ENCODE measurements around the gene PLEKHG1.

The PLEKHG1 gene

DNA sequence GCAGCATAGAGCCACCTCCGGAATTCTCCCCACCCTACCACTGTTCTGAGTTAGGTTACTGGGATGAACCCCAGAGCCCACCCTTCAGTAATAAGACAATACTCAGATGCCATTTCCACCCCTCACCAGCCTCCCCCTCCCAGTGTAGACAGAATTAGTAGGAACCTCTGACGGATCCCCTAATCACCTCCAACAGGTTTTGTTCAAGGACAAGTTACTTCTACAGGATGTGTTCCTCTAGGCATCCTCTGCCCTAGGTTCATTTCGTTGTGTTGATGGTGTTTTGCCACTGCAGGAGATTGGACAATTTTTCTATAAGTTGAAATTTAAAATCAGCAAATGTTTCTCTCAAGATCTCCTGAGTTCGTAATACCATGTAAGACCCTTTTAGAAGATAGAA, 22.8 kb downstream of the PLEKHG1 start:
- no peak for DNase-seq

DNA sequence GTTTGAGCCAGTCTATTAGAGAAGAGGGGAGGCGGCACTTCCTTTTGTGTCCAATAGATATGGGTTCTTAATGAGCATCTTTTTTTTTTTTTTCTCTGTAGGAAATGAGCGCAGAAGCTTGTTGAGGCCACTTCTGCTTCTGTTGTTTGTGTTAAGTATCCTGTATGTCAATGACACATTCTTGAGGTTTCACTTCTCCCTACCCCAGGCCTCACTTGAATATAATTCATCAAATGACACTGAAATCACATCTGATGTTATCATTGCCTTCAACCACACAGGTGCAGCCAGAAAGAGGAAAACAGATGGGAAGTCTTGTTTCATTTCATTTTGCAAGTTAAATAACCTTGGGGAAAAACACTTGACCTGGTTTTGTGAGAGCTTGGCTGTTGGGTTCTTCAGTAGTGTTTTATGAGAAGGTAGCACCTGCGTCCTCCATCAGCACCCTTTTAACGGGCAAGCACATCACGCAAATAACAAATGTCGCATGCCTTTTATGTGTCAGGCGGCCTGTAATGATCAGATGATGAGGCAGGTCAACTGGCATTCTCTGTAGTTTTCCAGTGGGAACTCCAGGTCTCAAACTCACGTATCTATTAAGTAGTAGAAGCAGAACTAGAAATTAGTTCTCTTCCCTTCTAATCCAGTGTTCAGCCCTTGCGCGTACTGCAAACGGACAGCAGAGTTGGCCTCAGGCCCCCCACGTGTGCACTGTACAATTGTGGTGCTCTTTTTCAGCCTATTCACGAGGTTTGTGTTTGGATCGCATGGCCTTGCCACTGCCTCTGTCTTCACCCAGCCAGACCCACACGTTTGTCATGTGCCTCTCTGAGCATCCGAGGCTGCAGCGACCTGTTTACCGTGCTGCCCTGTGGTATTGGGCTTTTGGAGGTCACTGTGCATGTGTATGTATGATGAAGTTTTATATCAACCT, 23.5 kb downstream of the PLEKHG1 start:
- DNase-seq: no peak

DNA sequence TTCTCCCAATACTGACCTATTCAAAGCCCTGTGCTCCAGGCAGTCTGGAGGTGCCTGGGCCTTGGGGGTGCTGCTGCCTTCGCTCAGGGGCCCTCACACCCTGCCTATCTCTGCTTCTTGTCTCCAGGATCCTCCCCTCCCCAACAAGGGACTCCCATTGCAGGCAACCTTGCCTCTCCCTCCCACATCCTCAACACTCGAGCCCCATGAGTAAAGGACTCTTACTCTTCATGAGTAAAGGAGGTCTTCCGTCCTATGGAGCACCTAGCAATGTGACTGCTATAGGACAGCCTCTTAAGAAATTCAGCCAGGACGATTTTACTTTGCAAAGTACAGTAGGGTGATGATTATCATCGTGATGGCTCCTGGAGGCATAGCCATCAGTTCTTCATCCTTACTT, 24.5 kb downstream of the PLEKHG1 start:
- no peak for DNase-seq

DNA sequence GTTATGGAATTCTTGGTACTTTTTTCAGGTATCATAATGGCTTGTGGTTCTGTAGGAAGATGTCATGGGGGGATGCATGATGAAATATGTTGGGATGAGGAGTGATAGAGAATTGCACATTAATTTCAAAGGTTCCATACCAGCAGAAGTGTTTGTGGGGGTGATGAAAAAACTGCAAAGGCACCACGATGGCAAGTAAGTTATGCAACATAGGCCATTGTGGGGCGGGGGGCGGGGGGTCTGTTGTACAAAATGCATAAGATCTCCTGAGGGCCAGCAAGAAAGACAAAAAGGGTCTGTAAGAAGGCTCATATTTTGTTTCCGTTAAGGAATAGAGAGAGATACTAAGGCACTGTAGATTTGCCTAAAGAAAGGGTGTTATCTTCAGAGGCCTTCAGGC, 26.2 kb downstream of the PLEKHG1 start:
- DNase-seq: no peak

DNA sequence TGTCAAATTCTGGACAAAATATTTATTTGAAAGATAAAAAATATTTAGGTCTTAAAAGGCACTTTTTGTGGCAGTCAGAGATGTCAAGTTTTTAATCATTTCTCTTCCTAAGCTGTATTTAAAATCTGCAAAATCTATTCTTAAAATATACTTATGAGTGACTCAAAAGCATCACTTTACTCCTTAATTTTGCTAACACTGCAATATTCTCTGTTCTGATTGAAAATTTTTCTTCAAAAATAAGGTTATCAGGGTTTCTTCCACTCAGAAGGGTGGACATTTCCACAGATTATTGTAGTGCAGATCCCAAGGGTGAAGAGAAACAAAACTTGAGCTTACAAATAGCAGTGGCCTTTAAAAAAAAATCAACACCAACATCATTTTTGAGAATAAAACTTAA, 27.5 kb downstream of the PLEKHG1 start:
- DNase-seq: no peak

DNA sequence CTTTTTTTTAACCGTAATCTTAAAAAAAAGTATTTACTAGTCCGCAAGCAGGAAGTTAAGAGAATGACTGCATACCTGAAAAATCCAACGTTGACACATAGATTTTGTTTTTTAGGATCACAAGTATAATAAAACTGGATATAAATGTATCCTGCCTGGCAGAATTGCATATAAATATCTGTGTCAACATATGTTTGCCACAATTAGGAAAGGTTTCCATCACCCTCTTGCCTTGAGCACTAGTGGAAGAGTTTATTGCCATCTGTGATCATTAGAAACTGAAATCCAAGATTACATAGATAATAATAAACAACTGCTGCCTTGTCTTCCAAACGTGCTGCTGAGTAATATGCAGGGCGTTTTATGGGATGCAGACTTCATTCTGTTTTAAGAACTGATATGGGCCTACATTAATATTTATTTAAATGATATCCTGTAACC, 27.9 kb downstream of the PLEKHG1 start:
- no peak for DNase-seq

DNA sequence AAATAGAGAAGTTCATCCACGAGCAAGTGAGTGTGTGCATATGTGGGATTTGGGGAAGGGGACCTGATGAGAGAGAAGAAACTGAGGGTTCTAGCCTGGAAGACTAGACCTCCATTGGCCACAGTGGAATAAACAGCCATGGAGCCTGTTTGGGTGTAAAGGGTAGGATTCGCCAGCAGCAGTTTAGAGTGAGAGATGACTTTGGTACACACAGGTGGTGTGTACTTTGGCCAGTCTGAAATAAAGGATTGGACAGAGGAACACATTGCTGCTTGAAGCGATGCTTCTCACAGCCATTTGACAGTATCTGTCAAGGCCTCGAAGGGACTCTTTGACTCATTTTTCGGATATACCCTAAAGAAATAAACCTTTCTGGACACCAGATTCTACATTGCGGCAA, 29.2 kb downstream of the PLEKHG1 start:
- DNase-seq: no peak

DNA sequence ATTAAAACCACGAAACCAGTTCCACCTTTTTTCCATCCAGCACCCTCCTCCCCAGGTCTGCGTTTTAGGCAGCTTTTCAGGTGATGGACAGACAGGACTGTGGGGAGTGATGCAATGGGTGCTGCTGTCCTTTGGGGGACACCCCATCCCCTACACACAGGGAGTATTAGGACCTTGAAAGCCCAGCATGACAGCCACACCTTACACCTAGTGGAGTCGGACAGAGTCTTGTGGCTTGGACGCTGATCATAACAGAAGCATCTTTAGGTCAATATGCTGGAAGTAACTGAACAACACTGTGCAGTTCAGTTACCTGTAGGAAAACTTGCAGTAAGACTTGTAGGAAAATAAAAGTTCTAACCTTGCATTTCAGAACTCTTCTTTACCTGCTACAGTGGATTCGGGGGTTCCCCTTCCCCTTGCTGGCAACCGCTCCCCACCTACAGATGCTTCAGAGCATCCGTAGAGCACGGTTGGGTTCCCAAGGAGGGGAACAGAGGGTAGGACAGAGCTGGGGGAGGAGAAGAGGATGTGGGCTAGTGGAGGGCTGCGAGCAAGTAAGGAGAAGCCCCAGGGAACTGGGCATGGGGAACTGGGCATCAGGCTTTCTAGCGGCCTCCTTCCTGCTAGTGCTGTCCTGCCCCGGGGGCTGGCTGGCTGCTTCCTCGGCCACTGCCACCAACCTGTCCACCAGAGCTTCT, 31.7 kb downstream of the PLEKHG1 start:
- no peak for DNase-seq

DNA sequence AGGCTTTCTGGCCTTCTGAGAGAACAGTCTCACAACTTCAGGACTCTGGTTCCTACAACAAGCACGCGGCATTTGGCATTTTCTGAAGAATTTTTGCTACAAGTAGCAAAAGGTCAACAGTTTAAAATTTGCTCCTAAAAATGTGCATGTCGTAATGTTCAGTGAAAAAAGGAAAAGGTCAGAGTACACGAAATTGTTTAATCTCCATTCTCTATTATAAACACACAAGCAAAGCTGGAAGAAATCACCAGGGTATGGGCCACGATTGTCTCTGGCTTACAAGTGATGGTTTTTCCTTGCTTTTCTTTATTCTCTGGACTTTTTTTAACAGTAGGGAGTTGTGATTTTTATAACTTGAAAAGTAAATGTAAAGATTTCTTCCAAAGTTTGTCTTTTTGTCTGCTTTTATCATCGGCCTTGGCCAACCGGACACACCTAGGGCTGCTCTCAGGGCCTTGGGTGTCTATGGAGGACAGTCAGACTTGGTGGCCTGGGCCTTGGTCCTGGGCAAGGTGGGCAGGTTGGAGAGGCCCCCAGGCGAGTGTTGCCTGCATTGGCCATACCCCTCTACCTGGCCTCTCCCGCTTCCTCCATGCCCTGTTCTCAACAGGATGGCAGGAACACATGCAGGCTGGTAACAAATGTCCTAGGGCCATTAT, 32.4 kb downstream of the PLEKHG1 start:
- DNase-seq: no peak

DNA sequence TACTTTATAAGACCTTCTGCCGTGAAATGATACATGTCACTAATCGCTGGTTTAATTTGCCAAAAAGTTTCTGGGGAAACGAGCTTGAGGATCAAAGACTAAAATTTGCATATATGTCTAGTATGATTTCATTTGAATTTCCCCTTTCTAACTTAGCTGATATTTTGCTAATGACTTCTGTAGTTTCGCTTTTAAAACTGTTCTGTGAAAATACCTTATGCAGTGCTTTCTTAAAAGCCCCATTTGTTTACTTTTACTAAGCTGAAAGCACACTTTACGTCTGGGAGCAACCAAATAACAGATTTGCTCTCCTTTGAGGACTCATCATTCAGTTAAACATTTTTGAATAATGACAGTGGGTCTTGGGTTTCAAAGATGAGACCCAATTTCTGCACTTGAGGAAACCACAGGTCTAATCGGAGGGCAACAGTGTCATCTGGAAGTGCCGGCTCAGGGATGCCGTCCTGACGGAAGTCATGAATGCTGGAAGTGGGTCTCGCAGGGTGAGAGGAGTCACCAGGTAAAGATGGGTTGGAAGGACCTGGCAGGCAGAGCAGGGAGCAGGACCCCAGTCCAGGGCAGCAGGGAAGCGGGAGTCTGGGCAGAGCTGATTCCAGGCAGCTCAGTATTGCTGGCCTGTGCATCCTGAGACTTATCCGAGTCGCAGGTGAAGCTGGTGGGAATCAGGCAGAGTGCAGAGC, 33.2 kb downstream of the PLEKHG1 start:
- no peak for DNase-seq

DNA sequence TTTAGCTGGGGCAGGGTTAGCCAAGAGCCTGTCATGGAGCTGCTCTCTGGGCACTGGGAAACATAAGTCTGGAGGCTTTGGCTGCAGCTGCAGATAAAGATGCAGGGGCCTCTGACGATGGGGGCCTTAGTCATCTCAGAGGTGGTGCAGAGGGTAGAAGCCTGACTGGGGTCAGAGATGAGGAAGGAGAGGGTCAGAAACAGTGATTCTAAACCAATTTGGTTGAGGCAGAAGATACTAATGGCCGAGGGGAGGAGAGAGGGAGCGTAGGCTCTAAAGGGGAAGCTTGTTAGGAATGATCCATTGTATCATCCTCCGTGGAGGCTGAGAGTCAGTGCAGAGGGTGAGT, 33.8 kb downstream of the PLEKHG1 start:
- no peak for DNase-seq

DNA sequence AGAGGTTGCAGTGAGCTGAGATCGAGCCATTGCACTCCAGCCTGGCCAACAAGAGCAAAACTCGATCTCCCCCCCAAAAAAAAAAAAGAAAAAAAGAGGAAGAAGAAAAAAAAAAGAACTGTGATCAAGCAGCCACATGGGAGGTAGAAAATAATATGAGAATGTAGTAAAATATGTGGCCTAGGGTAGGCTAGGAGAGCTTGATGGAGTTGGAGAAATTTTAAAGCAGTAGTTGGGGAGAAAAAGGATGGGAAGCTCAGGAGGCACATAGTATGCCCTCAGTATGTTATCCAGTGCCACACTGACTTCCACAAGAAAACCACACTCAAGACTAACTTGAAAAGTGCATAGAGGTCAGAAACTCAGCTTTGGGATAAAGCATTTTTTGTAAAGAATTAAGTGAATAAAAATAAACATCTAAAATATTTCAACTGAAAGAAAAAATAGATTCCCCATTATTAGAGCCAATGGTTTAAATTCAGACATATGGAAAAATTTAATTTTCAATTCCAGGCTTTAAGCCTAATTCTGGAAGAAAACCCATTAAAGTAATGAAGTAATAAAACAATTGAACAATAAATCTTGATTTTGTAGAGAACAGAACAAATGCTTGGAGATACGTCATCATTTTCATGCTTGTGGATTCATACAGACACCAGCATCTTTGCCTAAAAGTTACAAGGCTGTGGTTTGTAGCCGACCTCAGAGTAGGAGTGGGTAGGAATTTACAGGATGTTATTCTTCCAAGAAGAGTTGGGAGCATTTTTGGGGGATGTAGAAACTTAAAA, 34.7 kb downstream of the PLEKHG1 start:
- no peak for DNase-seq

DNA sequence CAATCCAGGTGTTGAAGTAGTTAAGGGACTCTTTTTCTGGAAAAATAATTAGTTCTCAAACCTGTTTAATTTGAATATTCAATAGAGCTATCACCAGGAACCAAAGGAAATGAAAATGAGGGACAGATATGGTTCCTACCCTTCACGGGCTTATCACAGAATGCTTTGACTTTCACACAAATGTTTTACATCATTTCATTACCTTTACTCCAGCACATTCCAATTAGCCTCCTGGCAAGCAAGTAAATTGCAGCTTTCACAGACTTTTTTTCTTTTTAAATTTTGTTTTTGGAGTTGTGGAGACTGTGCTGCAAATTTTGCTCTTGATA, 35.2 kb downstream of the PLEKHG1 start:
- DNase-seq: no peak

DNA sequence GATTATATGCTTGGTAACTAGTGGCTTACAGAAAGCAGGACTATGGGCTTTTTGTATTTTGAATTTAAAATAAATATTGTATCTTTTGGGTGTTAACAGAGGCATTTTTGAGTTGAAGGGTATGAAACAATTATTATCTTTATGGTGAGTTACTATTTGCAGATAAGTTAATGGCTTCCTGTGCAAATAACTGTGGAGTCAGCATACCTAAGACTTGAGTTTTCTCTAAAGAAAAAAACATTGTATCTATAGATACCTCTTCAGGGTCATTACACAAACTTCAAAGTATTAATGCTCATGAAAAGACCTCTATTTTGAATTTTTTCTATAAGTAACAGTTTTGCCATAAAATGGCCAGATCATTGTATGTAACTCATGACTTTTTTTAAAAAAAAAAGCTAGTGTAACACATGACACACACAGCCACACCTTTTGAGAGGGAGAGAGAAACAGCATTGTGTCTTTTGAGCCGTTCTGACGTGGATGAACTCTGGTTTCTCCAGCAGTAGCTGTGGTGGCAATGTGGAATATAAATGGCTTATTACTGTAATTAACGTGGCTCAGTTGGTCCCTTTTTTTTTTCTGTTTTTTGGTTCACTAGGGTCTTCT, 36.3 kb downstream of the PLEKHG1 start:
- DNase-seq: no peak

DNA sequence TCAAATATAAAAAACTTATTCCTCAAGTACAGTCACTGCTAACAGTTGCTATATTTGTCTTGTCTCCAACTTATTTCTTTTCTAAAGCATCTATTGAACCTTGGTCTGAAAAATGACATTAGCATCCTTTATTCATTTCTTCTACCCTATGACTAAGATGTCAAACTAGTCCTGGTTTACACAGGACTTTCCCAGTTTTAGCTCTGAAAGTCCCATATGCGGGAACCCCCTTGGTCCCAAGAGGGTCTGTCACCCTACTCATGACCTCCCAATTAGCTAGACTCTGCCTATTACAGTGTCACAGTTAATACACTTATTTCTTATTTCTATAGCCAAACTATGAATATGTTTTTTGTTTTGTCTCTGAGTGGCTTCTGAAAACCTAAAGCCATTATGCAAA, 37.1 kb downstream of the PLEKHG1 start:
- no peak for DNase-seq

DNA sequence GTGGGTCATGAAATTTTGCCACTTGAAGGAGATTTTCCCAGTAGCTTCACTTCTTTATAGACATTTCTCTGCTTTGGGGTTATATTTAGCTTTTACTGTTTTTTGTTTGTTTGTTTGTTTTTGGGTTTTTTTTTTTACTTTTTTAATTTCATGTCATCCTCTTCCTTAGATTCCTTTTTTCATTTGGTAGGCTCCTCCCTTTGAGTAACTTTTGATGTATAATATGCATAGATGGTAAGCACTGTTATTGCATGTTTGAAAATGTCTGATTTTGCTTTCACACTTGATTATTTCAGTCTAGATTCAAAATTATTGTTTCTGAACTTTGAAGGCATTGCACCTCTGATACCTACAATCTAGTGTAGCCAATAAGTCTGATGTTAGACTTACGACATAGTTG, 37.6 kb downstream of the PLEKHG1 start:
- no peak for DNase-seq

DNA sequence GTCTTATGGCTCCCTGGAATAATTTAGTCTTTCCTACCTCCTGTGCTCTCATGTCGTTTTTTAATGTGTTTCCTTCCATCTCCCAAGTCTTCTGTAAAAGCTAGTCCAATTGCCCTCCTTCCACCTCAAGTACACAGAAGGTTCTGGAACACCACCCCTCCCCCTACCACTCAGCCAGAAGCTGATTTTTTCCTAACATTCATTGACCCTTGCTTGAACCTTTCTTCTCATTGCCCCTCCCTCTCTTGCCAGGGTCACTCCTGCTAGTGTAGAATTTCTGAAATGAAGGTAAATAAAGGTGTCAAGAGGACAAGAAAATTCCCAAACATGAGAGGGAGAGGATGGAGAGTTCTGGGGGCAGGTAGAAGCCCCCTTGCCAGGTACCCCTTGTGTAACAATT, 38.6 kb downstream of the PLEKHG1 start:
- DNase-seq: no peak

DNA sequence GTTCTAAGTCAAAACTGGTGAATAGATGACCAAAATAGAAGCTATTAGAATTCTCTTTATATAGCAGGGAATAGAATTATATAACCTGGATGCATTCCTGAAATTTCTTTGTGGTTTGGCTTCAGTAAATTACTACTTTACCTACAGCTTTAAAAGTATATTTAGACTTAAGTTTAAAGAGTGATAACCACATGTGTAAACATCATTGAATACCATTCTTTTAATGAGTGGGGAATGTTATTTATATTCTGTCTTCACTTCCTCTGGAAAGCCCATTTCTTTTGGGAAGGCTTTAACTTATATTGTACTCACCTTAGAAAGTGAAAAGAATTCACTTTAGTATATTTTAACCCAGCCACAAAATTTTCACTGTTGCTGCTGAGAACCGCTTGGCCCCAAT, 39.1 kb downstream of the PLEKHG1 start:
- no peak for DNase-seq

DNA sequence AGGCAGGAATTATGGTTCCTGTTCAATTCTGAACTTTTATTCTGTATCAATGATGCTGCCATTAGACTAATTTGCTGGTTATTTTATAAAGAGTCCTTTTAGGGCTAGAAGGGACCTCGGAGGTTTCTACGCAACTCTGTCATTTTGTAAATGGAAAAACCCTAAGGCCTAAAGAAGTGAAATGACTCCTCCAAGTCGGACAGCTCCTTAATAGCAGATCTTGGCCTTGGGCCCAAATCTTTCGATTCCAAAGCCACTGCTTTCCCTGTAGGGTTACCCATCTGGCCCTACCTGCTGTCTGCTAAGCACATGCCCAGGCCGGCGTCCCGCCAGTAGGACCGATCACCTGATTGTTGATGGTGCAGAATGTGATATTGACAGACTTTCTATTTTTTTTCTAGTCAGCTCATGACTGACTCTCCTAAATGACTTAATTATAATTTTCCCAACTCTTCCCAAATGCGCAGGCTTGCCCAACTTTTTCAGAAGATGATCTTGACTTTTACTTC, 40.2 kb downstream of the PLEKHG1 start:
- no peak for DNase-seq

DNA sequence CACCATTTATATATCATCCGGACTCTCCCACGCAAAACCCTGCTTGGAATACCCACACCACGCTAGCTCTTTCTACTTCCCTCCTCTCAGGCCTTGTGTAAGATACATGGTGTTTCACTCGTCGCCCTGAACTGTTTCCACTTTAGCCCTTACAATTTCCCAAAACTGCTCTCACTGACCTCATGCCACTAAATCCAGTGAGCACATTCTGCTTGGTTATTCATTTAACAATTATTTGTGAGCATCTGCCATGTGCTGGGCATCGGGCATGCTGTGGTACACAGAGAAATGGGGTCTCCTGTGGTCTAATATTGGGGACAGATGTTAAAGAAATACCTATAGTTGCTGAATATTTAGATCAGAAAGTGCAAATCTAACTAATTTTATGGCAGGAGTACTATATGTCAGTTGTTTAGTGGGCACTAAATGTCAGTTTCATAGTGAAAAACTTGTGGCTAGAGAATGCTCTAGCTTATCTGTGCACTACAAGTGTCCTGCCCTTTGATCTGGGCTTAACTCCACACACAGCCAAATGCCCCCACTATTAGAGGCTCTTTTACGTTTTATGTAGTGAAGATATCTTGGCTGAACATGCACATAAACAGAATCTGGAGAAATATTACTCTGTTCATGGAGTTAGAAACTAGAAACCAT, 41.0 kb downstream of the PLEKHG1 start:
- no peak for DNase-seq

DNA sequence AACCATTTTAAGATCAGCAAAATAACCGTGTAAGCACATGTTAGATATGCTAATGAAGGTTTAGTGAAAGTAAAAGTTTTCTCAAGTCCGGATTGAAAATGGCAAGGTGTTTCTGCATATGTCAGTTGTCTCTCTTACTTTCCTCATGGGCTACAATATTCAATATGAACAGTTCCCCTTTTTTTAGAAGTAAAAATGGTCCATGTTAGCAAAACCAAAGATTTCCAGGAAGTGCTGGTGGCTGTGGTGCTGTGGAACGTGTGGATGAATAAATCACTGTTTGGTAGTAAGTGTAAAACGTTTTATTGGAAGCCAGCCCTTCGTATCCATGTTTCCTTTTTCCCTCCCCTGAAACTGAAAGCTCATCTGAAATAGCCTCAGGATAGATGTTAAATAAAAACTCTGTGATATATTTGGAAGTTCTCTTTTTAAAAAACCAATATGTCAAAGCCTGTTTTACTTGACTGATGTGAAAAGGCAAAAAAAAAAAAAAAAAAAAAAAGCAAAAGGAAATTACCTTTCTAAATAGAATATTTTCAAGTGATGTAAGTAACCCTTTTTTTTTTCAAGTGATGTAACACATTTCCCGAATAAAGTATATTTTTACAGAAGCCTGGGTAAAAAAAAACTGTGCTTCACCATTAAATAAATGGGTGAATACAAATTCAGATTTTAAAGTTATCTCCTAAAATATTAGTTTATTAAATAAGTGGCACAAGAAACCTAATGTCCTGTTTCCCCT, 41.9 kb downstream of the PLEKHG1 start:
- no peak for DNase-seq
